NCI-H446 (cell line): ENCODE measurements around the gene TNNI2.
"Not testable (repeated sequence)": the region's sequence is repeated elsewhere in the genome, so short reads cannot be mapped to it uniquely, and the experiment has no call there.

Experiments
- DNase-seq, 2 experiments: peaks; one replicate each; lab custom pipeline; 2025; lab: John Stamatoyannopoulos, UW

TNNI2 gene

GRCh38 chr11:1875093-1875850 lies 36.5 kb downstream of the TNNI2 start:
- no peak for DNase-seq

- DNase-seq, result not testable (repeated sequence)
Observed at GRCh38 chr11:1875851-1876301, 37.1 kb downstream of the TNNI2 start.

DNA sequence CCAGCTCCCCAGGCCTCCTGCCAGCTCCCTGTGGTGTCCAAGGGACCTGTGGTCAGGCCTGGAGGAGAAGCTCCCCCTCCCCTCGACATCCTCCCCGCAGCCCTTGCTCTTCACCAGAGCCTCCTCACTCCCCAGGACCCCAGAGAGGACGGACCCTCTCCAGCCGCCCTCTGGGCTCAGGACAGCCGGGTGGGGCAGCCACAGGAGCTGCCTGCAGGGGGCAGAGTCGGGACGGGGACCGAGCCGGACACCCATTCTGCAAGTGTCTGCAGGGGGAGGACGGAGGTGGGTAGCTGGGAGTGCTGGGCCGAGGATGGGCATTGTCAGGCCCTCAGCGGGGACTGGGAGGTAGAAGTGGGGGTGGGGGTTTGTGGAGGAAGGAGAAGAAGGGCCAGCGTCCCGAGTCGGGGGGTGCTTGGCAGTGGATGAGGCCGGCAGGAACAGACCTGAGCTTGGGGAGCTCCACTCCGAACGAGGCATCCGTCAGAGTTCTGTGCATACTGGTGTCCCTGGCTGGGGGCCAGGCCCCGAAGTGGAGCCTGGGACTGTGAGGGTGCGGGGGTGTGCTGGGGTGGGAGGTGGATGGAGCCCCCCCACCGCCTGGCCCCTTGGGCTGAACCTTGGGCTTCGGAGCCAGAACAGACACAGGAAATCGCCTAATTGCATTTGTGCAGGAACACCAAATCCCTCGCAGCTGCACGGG lies 37.7 kb downstream of the TNNI2 start:
- no peak for DNase-seq

- no peak for DNase-seq
Observed at GRCh38 chr11:1877211-1878136, 38.7 kb downstream of the TNNI2 start.

- no peak for DNase-seq
Observed at GRCh38 chr11:1878137-1879031, 39.6 kb downstream of the TNNI2 start.

GRCh38 chr11:1879342-1879940 lies 40.7 kb downstream of the TNNI2 start:
- no peak for DNase-seq

GRCh38 chr11:1879941-1880720 lies 41.4 kb downstream of the TNNI2 start:
- DNase-seq, result no peak

GRCh38 chr11:1880746-1881441 lies 42.1 kb downstream of the TNNI2 start:
- DNase-seq, result no peak

DNA sequence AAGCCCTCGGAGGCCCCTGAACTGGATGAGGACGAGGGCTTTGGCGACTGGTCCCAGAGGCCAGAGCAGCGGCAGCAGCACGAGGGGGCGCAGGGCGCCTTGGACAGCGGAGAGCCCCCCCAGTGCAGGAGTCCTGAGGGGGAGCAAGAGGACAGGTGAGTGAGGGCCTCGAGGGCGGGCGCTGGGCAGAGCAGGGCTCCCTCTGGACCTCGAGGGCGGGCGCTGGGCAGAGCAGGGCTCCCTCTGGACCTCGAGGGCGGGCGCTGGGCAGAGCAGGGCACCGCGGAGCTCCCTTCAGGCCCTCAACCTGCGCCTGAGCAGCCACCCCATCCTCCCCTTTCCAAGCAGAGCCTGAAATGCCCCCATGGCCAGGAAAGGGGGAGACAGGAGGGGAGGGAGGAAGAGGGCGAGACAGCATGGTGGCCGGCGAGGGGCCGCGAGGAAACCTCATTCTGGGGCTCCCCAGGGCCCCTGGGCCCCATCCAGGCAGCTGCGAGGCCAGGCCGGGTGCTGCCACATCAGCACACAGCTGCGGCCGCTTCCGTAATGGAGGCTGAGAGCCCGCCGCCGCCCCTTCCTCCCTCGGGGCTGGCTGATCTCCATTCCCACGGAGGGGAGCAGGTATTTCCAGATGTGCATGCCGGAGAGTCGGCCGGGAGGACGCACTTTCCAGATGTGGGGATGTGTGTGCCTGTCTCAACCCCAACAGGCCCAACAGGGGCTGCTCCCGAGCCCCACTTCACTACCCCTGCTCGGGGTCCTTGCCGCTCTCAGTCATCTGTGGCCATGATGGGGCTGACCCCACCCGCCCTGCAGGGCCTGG lies 42.9 kb downstream of the TNNI2 start:
- DNase-seq, result no peak

GRCh38 chr11:1882265-1883238 lies 43.8 kb downstream of the TNNI2 start:
- peak; percentile 10 to 68 for DNase-seq

DNA sequence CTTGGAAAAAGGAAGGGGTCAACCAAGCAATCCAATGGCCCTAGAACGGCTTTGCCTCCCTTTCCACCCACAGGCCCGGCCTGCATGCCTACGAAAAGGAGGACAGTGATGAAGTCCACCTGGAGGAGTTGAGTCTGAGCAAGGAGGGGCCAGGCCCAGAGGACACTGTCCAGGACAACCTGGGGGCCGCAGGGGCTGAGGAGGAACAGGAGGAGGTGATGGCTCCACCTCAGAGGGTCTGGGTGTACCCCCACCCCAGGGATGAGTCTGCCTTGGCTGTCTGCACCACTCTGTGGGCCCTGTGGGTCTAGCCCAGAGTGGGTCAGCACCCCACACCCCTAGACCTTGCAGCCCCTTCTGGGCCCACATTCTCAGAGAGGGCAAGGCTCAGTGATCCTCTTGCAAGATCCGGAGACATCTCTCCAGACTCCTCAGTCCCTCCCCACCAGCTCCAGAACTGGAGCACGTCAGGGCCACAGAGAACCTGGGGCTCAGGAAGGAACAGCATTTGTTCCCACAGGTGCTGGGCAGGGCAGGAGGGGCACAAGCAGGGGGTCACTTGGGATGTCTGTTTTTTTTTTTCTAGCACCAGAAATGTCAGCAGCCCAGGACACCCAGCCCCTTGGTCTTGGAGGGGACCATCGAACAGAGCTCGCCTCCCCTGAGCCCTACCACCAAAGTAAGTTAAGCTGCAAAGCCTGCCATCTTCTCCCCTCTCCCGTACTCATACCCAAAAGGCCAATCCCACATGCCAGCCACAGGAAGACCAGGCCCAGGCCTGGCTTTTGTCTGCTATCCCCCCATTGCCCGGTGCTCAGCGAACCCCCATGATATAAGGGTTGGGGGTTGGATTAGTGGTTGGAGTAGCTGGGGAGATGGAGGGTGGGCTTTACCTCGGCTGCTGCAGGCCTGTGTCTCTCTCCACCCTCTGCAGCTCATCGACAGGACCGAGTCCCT lies 44.8 kb downstream of the TNNI2 start:
- no peak for DNase-seq

- no peak for DNase-seq
Observed at GRCh38 chr11:1884303-1884700, 45.5 kb downstream of the TNNI2 start.

- not testable (repeated sequence) for DNase-seq
Observed at GRCh38 chr11:1886551-1886950, 47.8 kb downstream of the TNNI2 start.

- no peak for DNase-seq
Observed at GRCh38 chr11:1887451-1888346, 48.9 kb downstream of the TNNI2 start.

- no peak for DNase-seq
Observed at GRCh38 chr11:1888347-1888753, 49.6 kb downstream of the TNNI2 start.
